Psoas muscle (tissue), 8 donors: ENCODE measurements around the gene SEC14L5. TPM values are rescaled to one million over a fixed set of nuclear protein-coding genes. Genes with fewer than 3 reads are reported as not detected.

ENCODE experiments used
- ATAC-seq, 4 donors: fragments of 200-7000 bp; cut with Tn5 transposase; one replicate each; pipeline ENCODE4 v1.9.1; 2020; ENCODE audit warnings: moderate library complexity in 3 of 4, mild to moderate bottlenecking in 2 of 4
- DNase-seq, 2 donors: peaks; one replicate each; pipeline ENCODE4 v3.0.0-alpha.2; 2020
- H3K27ac ChIP-seq: fragments of 200-600 bp; one replicate; pipeline ENCODE4 v1.8.0; 2022
- H3K27me3 ChIP-seq, 3 donors: fragments of 200-600 bp in 1 of 3; one replicate each; pipeline versions ENCODE4 v1.6.1 to v1.8.0; 2013 to 2022; ENCODE audit warnings: low read length in 2 of 3, mild to moderate bottlenecking in 2 of 3, moderate library complexity in 1 of 3; ENCODE audit not compliant: insufficient read depth in 3 of 3
- H3K36me3 ChIP-seq, 2 donors: fragments of 200-600 bp in 1 of 2; one replicate each; pipeline versions ENCODE4 v1.6.1 to v1.8.0; 2013 to 2022; ENCODE audit warnings: low read depth in 1 of 2, mild to moderate bottlenecking in 1 of 2, moderate library complexity in 1 of 2; ENCODE audit not compliant: insufficient read depth in 1 of 2
- H3K4me1 ChIP-seq: fragments of 200-600 bp; one replicate; pipeline ENCODE4 v1.8.0; 2022
- H3K4me3 ChIP-seq: fragments of 200-600 bp; one replicate; pipeline ENCODE4 v1.8.0; 2022; ENCODE audit warnings: mild to moderate bottlenecking
- H3K9me3 ChIP-seq: fragments of 200-600 bp; one replicate; pipeline ENCODE4 v1.8.0; 2022
- CTCF ChIP-seq: fragments of 200-600 bp; IDR thresholded peaks from one replicate; pipeline ENCODE4 v1.8.0; 2022; ENCODE audit warnings: antibody characterized with exemption
- WGBS, 3 donors: extraction: QIAGEN DNeasy Blood & Tissue Kit; methylation state at CpG; one replicate each; pipeline versions ENCODE4 v1.1.6 to v1.1.7; 2013; 5-methylcytosine and 5-hydroxymethylcytosine counted together
- intact Hi-C, 2 donors: fragments of 100-400 bp; cut with DNase I; formaldehyde crosslinking; loops; one replicate each; pipeline versions ENCODE4 v1.11.0 to v1.14.2; 2022
- polyA plus RNA-seq, 3 donors: library from polyadenylated mRNA; stranded (reverse); fragments of 200-250 nt; gene quantifications; one replicate each; pipeline ENCODE4 v1.2.3, GENCODE V29; 2013
- total RNA-seq, 4 donors: library from RNA; stranded (reverse); fragmentation: NEBNext Ultra II Directional in 2 of 4; extraction: Animal tissue kit (Norgen Biotek cat#: 25700) in 2 of 4; gene quantifications; one replicate each; pipeline versions ENCODE4 v1.2.1 to v1.2.4, GENCODE V29; 2021 to 2023
- donor health status: healthy with polysubstance abuse.
- donor health status: DM: no; HTN: no; CAD: no; lungs with moderate emphysema.
- donor health status: Bipolar disorder and iron deficiency.
- donor health status: healthy.
- donor health status: DM: yes; HTN: yes; CAD: no.
- donor health status: DM: no; HTN: no; CAD: no.
- donor health status: DM: no; HTN: no; CAD: no.
- donor health status: DM: yes; HTN: yes; CAD: no.

SEC14L5 gene
- total and polyA plus RNA-seq, 7 donors: 0.23 to 0.88 (median 0.42) TPM

- Histone ChIP-seq H3K36me3 (peaks cover 0 to 34% of the 10 kb centered on the region in 2 donors), H3K9me3 (no peaks in the 10 kb centered on the region), H3K27me3 (no peaks in the 10 kb centered on the region), H3K27ac (no peak overlapping the region), H3K4me1 (peaks cover 13% of the 10 kb centered on the region), H3K4me3 (no peak overlapping the region)
- DNase-seq (peak in 1 of 2 donors; percentile 39), ATAC-seq (no peak)
- 82 to 91% (median 82%) methylated on average over 12 of the region's 12 CpGs for WGBS, 3 donors
- intact Hi-C loops: loop anchor here in 1 of 2 donors (10.0 kb wide), 1 partner anchor 64 kb away; the partner anchor contains the start of gene EEF2KMT
- no peak for TF ChIP-seq CTCF
Observed at GRCh38 chr16:5030251-5030870, 72.2 kb downstream of the SEC14L5 start.

DNA sequence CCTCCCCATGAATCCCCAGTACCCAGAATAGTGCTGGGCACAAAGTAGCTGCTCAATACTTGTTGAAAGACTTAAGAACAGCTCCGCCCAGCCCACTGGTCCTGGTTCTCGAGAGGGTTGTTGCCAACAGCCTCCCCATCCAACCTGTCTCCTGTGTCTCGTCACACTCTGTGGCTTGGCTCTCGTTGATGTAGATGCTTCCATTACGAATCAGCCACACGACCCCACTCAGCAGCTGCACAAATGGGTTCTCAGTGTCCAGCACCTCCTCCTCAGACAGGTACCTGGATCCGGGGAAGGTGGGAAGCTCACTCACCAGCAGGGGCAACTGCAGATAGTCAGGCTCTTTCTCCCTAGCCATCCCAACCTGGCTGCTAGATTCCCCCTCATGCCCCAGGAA, 73.5 kb downstream of the SEC14L5 start:
- Histone ChIP-seq H3K27ac (no peak overlapping the region), H3K4me1 (peaks cover 13% of the 10 kb centered on the region), H3K27me3 (no peaks in the 10 kb centered on the region), H3K9me3 (no peaks in the 10 kb centered on the region), H3K36me3 (peaks cover 0 to 34% of the 10 kb centered on the region in 2 donors), H3K4me3 (no peak overlapping the region)
- intact Hi-C loops: loop anchor here in 1 of 2 donors (10.0 kb wide), 1 partner anchor 63 kb away; the partner anchor contains the start of gene EEF2KMT
- DNase-seq (peak in 1 of 2 donors; percentile 27), ATAC-seq (no peak)
- TF ChIP-seq CTCF: no peak
- 78 to 87% (median 78%) methylated on average over 7 of the region's 7 CpGs for WGBS, 3 donors

DNA sequence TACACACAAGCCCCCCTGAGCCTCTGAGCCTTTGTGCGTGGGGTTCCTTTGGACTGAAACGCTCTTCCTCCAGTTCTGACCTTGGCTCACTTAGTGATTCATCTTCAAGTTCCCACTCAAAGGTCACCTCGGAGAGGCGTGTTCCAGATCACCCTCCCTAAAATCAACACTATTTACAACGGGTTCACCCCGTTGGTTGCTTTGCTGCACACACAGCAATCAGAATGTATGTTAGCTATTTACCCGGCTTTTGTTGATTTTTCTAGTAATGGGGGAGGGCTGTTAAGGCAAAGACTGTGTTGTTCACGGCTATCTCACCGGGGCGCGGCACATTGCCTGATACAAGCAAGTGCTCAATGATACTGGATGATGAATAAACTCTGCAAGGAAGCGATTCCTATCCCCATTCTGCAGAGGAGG, 74.6 kb downstream of the SEC14L5 start:
- Histone ChIP-seq H3K27ac (peak overlapping the region; percentile 78), H3K4me3 (peak overlapping the region; percentile 95), H3K4me1 (peaks cover 13% of the 10 kb centered on the region), H3K27me3 (no peaks in the 10 kb centered on the region), H3K9me3 (no peaks in the 10 kb centered on the region), H3K36me3 (peaks cover 0 to 28% of the 10 kb centered on the region in 2 donors)
- peak in 1 of 2 donors; percentile 39 for DNase-seq
- WGBS, 3 donors: 38 to 42% (median 39%) methylated on average over 12 of the region's 12 CpGs
- no peak for TF ChIP-seq CTCF
- intact Hi-C loops: loop anchor here in 1 of 2 donors (10.0 kb wide), 1 partner anchor 62 kb away; the partner anchor contains the start of gene EEF2KMT
- ATAC-seq: no peak

DNA sequence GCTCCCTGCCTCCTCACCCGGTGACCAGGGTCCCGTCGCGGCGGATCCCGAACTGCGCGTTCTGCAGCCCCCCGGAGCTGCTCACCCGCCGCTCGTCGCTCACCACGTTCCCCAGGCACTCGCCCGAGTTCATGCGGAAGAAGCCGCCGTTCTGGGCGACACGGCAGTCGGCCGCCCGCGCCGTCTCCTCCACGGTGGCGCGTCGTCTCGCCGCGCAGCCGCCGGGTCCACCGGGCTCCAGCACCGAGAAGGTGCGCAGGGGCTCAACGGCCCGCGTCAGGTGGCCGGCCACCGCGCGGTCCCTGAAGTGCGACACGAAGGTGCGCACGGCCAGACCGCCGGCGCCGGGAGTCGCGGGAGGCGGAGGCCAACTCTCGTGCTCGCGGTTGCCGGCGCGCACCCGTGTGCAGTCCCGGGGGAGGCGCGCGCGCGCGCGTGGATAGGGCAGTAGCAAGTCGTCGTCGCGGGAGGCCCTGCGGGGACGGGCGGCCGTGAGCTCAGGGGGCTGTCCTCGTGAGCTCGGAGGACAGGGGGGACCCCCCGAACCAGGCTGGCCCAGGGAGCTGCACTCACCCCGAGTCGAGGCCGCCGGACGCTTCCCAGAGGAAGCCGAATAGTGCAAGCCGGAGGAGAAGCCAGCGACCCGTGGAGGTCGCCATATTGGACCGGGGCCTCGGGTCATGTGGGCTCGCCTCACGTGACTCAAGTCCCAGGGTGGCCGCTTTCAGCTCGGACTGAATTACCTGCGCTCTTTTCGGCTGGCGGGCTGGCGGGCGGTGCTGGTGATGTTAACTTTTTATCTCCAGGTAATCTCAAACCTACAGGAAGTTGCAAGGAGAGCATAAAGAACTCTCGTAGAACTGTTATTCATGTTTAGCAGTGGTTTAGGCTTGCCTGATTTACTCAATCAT, 75.4 kb downstream of the SEC14L5 start, which contains the start of gene NAGPA:
TSS of gene NAGPA (minus strand) at position 680 of the 911 bp plus-strand sequence. CDS start at position 659, 21 bp downstream.
- intact Hi-C loops: loop anchor here in 1 of 2 donors (10.0 kb wide), 1 partner anchor 61 kb away; the partner anchor contains the start of gene EEF2KMT
- peak within 1 kb of the TSS; percentile 78 for H3K27ac ChIP-seq

More for the DNA sequence above, 75.4 kb downstream of the SEC14L5 start, which contains the start of gene NAGPA:
- ATAC-seq (peak; percentile 95 to 99 (median 96)), DNase-seq (peak; percentile 90 to 96)
- Histone ChIP-seq H3K27me3 (no peaks in the 10 kb centered on the region), H3K4me3 (peak within 1 kb of the TSS; percentile 95), H3K4me1 (peaks cover 13% of the 10 kb centered on the region), H3K36me3 (peaks cover 0 to 25% of the 10 kb centered on the region in 2 donors), H3K9me3 (no peaks in the 10 kb centered on the region)
- no peak for TF ChIP-seq CTCF
- WGBS, 3 donors: 0 to 1% (median 0%) methylated on average over 77 to 104 of the region's 104 CpGs
